Measurements from ENCODE around the gene CPD.
"Not testable (repeated sequence)": the region's sequence is repeated elsewhere in the genome, so short reads cannot be mapped to it uniquely, and the experiment has no call there.

CPD gene

GRCh38 chr17:30424471-30424870 lies 45.7 kb downstream of the CPD start:
- no peak for DNase-seq (ENCODE audit: low read depth in 1 of 2, low spot score in 1 of 2)

GRCh38 chr17:30426292-30426691 lies 47.6 kb downstream of the CPD start:
- no peak for DNase-seq (ENCODE audit: low read depth in 1 of 2, low spot score in 1 of 2)

DNA sequence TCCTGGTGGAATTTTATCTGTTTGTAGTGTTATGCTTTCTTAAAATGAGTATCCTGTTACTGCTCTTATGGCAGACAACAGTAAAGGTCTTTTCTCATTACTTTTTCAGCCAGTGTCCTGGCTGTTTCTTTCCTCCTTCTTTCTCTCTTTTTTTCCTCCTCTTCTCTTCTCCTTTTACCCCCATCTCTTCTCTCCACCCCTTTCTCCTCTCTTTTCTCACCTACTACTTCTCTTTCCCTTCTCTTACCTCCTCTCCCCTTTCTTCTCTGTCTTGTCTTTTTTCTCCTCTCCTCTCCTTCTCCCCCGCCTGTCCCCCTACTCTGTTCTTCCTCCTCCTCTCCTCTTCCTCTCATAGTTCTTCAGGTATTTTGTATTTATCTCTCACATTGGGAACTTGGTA lies 48.9 kb downstream of the CPD start:
- no peak for DNase-seq (ENCODE audit: low read depth in 1 of 2, low spot score in 1 of 2)

GRCh38 chr17:30429155-30429554 lies 50.4 kb downstream of the CPD start:
- no peak for DNase-seq (ENCODE audit: low read depth in 1 of 2, low spot score in 1 of 2)

DNA sequence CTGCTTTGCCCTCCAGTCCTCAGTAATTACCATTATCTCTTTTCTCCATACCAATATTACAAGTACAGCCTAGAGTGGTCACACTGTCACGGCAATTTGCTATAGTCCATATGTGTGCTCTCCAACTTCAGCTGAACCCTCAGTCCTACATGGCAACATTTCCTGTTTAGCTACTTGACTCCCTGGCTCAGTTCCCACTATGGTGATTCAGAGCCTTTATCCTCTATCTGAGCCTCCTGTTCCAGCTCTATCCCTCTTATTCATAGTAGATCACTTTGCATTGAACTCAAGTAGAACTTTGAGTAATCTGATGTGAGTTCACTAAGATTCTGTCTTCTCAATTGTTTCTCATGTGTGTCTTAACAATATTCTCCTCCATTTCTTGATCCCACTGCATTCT lies 54.8 kb downstream of the CPD start:
- no peak for DNase-seq (ENCODE audit: low read depth in 1 of 2, low spot score in 1 of 2)

DNA sequence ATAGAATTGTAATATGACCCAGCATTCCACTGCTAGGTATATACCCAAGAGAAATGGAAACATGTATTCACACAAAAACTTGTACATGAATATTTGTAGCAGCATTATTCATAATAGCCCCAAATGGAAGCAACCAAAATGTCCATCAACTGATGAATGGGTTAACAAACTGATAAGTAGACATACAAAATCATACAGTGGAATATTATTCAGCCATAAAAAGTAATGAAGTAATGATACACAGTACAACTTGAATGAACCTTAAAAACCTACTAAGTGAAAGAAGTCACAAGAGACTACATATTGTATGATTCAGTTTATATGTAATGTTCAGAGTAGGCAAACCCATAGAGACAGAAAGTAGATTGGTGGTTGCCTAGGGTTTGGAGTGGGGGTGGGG lies 58.0 kb downstream of the CPD start:
- DNase-seq (ENCODE audit: low read depth in 1 of 2, low spot score in 1 of 2) = no peak

DNA sequence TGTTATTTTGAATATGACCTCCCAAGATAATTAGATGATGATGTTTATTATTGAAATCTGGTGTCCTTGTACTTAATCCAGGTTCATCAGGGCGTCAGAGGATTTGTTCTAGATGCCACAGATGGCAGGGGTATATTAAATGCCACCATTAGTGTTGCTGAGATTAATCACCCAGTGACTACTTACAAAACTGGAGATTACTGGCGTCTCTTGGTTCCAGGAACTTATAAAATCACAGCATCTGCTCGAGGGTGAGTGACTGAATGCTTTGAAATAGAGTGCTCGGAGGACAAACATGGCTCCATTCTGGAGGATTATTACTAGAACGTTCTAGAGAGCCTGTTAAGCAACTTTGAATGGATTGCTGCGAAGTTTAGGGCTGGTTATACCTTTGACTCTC lies 65.0 kb downstream of the CPD start:
- no peak for DNase-seq (ENCODE audit: low read depth in 1 of 2, low spot score in 1 of 2)

GRCh38 chr17:30446640-30447039 lies 67.9 kb downstream of the CPD start:
- not testable (repeated sequence) for DNase-seq (ENCODE audit: low read depth in 1 of 2, low spot score in 1 of 2)

DNA sequence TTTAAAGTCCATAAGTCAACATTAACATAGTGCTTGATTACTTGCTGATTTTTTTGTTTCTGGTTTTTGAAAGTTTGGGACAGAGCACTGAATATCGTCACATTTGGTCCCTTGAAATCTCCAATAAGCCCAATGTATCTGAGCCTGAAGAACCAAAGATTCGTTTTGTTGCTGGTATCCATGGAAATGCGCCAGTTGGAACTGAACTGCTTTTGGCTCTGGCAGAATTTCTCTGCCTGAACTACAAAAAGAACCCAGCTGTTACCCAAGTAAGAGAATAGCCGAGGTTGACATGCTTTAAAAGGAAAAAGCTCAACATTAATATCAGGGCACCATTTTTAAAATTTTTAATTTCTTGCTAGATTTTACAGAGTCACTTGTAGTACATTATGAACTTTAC lies 70.8 kb downstream of the CPD start:
- DNase-seq (ENCODE audit: low read depth in 1 of 2, low spot score in 1 of 2) = no peak

- no peak for DNase-seq (ENCODE audit: low read depth in 1 of 2, low spot score in 1 of 2)
Observed at GRCh38 chr17:30450125-30451027, 71.6 kb downstream of the CPD start.

DNA sequence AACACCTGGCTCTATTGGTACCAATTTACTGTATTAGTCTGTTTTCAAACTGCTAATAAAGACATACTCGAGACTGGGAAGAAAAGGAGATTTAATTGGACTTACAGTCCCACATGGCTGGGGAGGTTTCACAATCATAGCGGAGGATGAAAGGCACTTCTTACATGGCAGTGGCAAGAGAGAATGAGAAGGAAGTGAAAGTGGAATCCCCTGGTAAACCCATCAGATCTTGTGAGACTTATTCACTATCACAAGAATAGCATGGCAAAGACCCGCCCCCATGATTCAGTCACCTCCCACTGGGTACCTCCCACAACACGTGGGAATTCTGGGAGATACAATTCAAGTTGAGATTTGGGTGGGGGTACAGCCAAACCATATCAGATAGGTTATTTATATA lies 75.9 kb downstream of the CPD start:
- no peak for DNase-seq (ENCODE audit: low read depth in 1 of 2, low spot score in 1 of 2)

- no peak for DNase-seq (ENCODE audit: low read depth in 1 of 2, low spot score in 1 of 2)
Observed at GRCh38 chr17:30458371-30458770, 79.6 kb downstream of the CPD start.

- not testable (repeated sequence) for DNase-seq (ENCODE audit: low read depth in 1 of 2, low spot score in 1 of 2)
Observed at GRCh38 chr17:30458797-30459413, 80.2 kb downstream of the CPD start.

GRCh38 chr17:30468465-30468864 lies 89.7 kb downstream of the CPD start:
- DNase-seq (ENCODE audit: low read depth in 1 of 2, low spot score in 1 of 2) = no peak

GRCh38 chr17:30472238-30472890 lies 93.6 kb downstream of the CPD start:
- no peak for DNase-seq (ENCODE audit: low read depth in 1 of 2, low spot score in 1 of 2)

DNA sequence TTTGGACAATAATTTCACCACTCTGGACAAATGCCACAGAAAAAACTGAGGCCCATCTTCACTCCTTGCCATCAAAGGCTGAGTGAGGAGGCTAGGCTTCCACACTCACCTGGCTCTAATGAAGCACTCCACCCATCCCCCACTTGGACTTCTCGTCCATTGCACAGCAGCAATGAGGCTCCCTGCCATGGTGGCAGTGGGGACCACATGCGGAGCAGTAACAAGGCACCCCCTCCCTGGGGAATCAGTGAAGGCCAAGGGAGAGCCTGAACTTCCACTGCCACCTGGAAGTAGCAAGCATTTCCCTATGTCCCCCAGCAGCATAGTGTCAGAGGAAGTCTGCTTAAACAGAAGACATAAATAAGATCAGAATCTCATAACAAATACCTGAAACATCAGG lies 96.5 kb downstream of the CPD start:
- no peak for DNase-seq (ENCODE audit: low read depth in 1 of 2, low spot score in 1 of 2)

DNA sequence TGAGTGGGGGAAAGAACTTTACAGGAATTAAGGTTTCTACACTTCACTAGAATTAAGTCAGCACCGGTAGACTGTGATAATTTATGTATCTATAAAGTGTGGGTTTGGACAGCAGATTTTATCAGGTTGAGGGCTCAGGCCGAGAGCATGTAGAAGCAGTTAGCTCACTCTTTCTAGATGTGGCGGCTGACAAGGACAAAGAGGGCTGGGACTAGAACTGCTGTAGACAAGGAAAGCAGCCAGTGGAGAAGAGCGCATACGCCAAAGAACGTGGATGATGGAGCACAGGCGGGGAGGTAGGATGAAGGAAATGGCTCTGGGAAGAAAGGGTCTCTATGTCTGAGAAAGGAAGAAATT lies 98.0 kb downstream of the CPD start:
- peak in 1 of 2 donors; percentile 1 for DNase-seq (ENCODE audit: low read depth in 1 of 2, low spot score in 1 of 2)

DNA sequence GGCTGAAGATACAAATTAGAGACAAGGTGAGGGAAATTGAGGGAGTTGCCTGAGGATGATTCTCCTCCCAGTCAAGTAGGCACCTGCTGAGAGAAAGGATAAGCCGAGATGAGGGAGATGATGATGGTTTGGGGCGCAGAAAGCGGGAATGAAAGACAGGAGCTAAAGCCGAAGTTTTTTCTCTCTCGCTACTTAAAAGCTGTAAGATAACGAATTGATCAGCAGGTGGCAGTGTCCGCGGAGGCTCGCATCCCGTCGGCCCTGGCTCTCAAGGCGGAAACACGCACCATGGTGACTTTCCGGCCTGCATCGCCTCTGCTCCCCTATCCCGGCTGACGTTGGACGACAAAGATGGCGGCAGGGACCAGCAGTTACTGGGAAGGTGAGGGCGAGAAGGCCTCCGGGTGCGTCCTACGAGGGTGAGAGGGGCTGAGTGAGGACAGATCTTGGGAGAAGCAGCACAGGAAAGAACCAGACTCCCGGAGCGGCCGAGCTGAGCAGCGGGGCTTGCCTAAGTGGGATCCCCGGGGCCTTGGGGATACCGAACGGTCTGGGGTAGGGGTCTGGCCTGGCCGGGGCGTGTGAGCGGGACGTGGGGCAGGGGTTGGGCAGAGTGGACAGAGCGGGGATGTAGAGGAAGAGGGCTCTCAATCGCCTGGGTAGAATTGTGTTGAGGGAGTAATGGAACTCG lies 98.5 kb downstream of the CPD start, which contains the start of gene GOSR1:
GOSR1 (plus strand) TSS at position 326 of the 691 bp plus-strand sequence; CDS start at position 352, 26 bp downstream.
- peak; percentile 78 to 80 for DNase-seq (ENCODE audit: low read depth in 1 of 2, low spot score in 1 of 2)

DNA sequence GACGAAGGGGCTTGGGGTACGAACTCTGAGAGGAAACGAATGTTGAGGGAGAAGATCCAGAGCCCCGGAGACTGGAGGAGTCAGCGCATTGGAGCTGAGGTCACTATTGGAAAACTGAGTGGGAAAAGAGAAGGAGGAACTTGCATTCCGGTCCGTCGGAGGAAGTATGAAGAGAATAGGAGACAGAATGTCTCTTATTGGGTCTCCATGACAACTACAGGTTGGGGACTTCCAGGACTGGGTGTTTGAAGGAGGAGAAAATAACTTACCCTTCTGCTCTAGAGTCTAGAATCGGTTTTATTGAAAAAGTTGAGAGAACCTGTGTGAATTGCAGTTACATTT lies 99.0 kb downstream of the CPD start:
- no peak for DNase-seq (ENCODE audit: low read depth in 1 of 2, low spot score in 1 of 2)

GRCh38 chr17:30482555-30482954 lies 103.8 kb downstream of the CPD start:
- no peak for DNase-seq (ENCODE audit: low read depth in 1 of 2, low spot score in 1 of 2)

- no peak for DNase-seq (ENCODE audit: low read depth in 1 of 2, low spot score in 1 of 2)
Observed at GRCh38 chr17:30483159-30483558, 104.4 kb downstream of the CPD start.

DNA sequence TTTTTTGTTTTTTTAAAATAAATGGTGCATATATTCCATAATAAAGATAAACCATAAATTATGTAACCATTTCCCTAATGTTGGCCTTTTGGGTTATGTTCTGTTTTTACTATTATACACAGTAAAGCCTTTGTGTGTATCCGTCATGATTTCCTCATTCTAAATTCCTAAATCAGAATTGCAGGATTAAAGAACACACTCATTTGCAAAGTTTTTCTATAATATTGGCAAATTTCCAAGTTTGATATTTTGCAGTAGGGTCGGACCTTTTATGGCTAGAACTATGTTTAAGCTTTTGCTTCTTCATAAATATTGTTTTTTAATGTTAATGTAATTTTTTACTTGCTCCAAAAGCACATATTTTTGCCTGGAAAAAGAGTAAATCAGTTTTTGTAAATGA lies 115.1 kb downstream of the CPD start:
- DNase-seq (ENCODE audit: low read depth in 1 of 2, low spot score in 1 of 2) = no peak

Measured in stimulated activated CD4-positive, alpha-beta T cell treated with anti-CD3 and anti-CD28 coated beads, Interleukin-15, amount 100 ng/mL, for 1 hour (primary cell).